Liver (tissue), 3 donors: Measurements from ENCODE around the gene CLMN.

Experiments used
- ATF3 ChIP-seq: IDR thresholded peaks from 2 replicates; pipeline ENCODE4 v1.6.1; 2016; ENCODE audit warnings: antibody characterized with exemption
- FOXA1 ChIP-seq: IDR thresholded peaks from 2 replicates; pipeline ENCODE4 v1.6.1; 2016; ENCODE audit warnings: antibody characterized with exemption
- GABPA ChIP-seq, 2 donors: IDR thresholded peaks in 1 of 2; conservative IDR thresholded peaks in 1 of 2; 2 replicates each; pipeline ENCODE4 v1.6.1; 2016; ENCODE audit warnings: antibody characterized with exemption in 2 of 2, mild to moderate bottlenecking in 1 of 2, moderate library complexity in 1 of 2
- HNF4G ChIP-seq: IDR thresholded peaks from 2 replicates; pipeline ENCODE4 v1.6.1; 2016; ENCODE audit warnings: antibody characterized with exemption
- JUND ChIP-seq, 2 donors: IDR thresholded peaks; 2 replicates each; pipeline ENCODE4 v1.6.1; 2016; ENCODE audit warnings: antibody characterized with exemption in 2 of 2
- NR2F2 ChIP-seq: IDR thresholded peaks from 2 replicates; pipeline ENCODE4 v1.6.1; 2016; ENCODE audit warnings: antibody characterized with exemption
- RAD21 ChIP-seq, 2 donors: IDR thresholded peaks; 2 replicates each; pipeline ENCODE4 v1.6.1; 2016; ENCODE audit warnings: antibody characterized with exemption in 2 of 2, mild to moderate bottlenecking in 2 of 2
- REST ChIP-seq: IDR thresholded peaks from 2 replicates; pipeline ENCODE4 v1.6.1; 2016; ENCODE audit warnings: antibody characterized with exemption, mild to moderate bottlenecking
- RXRA ChIP-seq, 2 donors: IDR thresholded peaks; 2 replicates each; pipeline ENCODE4 v1.6.1; 2017 to 2018; ENCODE audit warnings: antibody characterized with exemption in 2 of 2, mild to moderate bottlenecking in 1 of 2
- TAF1 ChIP-seq: conservative IDR thresholded peaks from 2 replicates; pipeline ENCODE4 v1.6.1; 2016; ENCODE audit warnings: antibody characterized with exemption, mild to moderate bottlenecking
- YY1 ChIP-seq: IDR thresholded peaks from 2 replicates; pipeline ENCODE4 v1.6.1; 2016; ENCODE audit warnings: antibody characterized with exemption, mild to moderate bottlenecking
- TF ChIP-seq, protein P1 (sequence below): fragments of 150-350 bp; IDR thresholded peaks from 2 replicates; pipeline ENCODE4 v1.5.1; 2017; ENCODE audit warnings: improper control_type of control experiment, low read depth, low read length; ENCODE audit not compliant: missing input control
- TF ChIP-seq, protein P2 (sequence below): IDR thresholded peaks from 2 replicates; pipeline ENCODE4 v1.6.1; 2016; ENCODE audit warnings: antibody characterized with exemption
- donor health status: healthy.
- donor health status: healthy.

DNA sequence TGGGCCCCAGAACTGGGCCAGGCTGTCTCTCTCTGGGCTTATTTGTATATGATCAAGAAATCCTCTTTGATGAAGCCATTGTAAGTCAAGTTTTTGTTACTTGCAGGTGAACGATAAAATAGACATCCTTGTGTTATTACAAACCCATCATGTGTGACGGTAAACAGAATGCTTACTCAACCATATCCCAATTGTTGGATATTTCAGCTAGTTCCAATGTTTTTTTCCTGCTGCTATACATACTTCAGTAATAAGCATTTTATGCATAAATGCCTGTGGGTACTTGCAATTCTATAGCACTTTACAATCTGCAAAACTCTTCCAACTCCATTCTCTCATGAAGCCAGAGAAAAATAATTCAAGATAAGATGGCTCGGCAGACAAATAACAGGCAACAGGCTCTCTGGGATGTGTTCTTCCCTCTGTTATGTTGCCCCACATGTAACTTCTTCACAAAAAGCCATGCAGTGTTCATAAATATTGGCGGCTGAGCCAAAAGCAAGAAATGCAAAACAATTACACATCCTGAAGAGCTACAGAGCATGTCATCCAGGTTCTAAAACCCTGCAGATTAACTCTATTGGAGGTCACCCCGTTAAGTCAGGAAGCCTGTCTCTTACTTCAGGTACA, 69.5 kb downstream of the CLMN start:
- TF ChIP-seq, protein P1, sequence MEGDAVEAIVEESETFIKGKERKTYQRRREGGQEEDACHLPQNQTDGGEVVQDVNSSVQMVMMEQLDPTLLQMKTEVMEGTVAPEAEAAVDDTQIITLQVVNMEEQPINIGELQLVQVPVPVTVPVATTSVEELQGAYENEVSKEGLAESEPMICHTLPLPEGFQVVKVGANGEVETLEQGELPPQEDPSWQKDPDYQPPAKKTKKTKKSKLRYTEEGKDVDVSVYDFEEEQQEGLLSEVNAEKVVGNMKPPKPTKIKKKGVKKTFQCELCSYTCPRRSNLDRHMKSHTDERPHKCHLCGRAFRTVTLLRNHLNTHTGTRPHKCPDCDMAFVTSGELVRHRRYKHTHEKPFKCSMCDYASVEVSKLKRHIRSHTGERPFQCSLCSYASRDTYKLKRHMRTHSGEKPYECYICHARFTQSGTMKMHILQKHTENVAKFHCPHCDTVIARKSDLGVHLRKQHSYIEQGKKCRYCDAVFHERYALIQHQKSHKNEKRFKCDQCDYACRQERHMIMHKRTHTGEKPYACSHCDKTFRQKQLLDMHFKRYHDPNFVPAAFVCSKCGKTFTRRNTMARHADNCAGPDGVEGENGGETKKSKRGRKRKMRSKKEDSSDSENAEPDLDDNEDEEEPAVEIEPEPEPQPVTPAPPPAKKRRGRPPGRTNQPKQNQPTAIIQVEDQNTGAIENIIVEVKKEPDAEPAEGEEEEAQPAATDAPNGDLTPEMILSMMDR = no peak
- TF ChIP-seq NR2F2 = no peak
- no peak for TF ChIP-seq RXRA (IDR thresholded peaks at IDR 0.05)
- TF ChIP-seq, protein P2, sequence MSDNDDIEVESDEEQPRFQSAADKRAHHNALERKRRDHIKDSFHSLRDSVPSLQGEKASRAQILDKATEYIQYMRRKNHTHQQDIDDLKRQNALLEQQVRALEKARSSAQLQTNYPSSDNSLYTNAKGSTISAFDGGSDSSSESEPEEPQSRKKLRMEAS = no peak
- TF ChIP-seq JUND (IDR thresholded peaks at IDR 0.05) = no peak
- no peak for TF ChIP-seq RAD21 (IDR thresholded peaks at IDR 0.05)
- no peak for TF ChIP-seq REST
- TF ChIP-seq GABPA (IDR thresholded peaks at IDR 0.05 in 1 of 2, conservative IDR thresholded peaks at IDR 0.05 in 1 of 2) = no peak
- no peak for TF ChIP-seq YY1
- no peak for TF ChIP-seq TAF1
- TF ChIP-seq ATF3 = no peak
- TF ChIP-seq FOXA1 = no peak
- TF ChIP-seq HNF4G = no peak
